GM18858 (cell line): ENCODE results near the gene SHOC1.
A peak's percentile ranks its signal among the peaks of the same experiment; 100 is the strongest.
"Not testable (repeated sequence)": the region's sequence is repeated elsewhere in the genome, so short reads cannot be mapped to it uniquely, and the experiment has no call there.

ENCODE experiments used
- ATAC-seq: cut with Tn5 transposase; IDR thresholded peaks from one replicate; pipeline ENCODE4 v1.9.1; 2021; ENCODE audit not compliant: unreplicated experiment

SHOC1 gene

DNA sequence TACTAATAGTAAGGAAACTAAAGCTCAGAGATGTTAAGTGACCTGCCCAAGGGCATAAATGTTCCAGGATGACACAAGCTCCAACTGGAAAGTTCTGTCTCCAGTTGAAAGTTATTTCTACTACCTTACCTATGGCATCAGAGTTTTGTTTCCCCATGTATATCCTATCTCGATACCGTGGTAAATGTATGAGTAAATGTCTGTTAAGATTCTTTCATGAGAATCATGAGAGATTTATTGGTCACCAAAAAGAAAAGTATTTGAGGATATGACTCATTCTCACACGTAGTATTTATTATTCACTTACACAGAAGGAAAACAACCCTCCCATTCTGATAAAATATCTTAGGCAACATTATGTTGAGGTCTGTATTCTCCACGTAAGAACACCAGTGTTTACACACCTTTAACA, 11.1 kb upstream of the SHOC1 start:
- no peak for ATAC-seq

DNA sequence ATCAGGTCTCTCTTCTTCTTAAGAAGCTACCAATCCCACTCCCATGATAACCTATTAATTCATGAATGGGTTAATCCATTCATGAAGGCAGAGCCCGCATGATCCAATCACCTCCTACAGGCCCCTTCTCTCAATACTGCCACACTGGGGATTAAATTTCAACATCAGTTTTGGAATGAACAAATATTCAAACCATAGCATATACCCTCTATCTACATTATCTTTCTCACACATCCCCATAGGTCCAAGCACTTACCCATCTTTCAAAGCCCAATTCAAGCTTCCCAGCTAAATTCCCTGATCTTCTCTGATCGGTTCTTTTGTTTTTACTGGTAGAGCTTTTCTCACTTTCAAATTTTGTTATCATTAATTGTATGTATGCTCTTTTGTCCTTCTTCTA, 10.5 kb upstream of the SHOC1 start:
- no peak for ATAC-seq

- no peak for ATAC-seq
These were observed 9.9 kb upstream of the SHOC1 start for GRCh38 chr9:111804636-111805035.

- ATAC-seq, result no peak
These were observed 9.2 kb upstream of the SHOC1 start for GRCh38 chr9:111803924-111804323.

- ATAC-seq, result no peak
These were observed 5.3 kb upstream of the SHOC1 start for GRCh38 chr9:111799915-111800526.

- no peak for ATAC-seq
These were observed 4.8 kb upstream of the SHOC1 start for GRCh38 chr9:111799506-111799905.

- no peak for ATAC-seq
These were observed 4.0 kb upstream of the SHOC1 start for GRCh38 chr9:111798786-111799185.

DNA sequence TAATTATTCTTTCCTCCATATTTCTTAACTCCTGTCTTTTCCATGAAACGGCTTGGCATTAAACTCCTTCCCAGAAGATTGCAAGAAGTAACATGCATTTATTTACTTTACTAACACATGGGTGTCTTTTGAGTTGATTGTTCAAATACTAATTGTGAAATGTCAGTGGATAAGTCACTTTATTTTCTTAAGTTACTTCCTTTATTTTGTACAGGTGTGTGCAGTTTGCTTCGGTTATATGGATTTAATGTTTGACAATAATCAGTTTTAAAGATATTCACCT, 761 bp upstream of the SHOC1 start:
- no peak for ATAC-seq

GRCh38 chr9:111791821-111792220, 2.9 kb downstream of the SHOC1 start:
- not testable (repeated sequence) for ATAC-seq

DNA sequence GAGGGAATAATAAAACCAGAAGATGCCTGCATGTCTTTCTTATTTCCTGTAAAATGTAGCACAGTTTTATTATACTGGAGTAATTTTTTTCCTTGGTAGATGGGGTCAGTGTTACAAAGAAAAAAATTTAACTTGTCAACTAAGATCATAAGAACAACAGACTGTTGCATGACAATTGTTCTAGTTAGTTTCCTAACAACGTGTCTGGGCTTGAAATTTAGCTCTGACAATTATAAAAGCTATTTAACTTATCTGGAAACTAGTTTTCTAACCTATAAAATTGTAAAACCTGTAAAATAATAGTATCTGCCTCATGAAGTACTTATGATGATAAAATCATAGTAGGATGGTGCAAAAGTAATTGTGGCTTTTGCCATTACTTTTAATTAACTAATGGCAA, 4.9 kb downstream of the SHOC1 start:
- ATAC-seq, result no peak

DNA sequence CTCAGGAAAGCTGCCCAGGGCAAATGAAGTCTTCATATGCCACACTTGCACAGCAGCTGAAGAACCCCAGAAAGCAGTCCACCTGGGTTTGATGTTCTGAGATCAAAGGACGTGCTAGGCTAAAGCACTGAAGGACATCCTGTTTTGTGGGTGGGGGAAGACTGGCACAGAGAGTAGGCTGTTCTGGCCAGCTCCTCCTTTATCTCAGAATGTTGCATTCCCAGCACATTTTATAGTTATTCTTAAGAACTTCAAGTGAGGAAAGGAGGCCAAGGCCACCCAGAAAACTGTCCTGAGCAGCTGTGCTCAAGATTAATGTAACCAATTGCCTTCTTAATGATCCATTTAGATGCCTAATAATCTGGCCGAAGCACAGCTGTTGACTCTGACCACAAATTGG, 10.9 kb downstream of the SHOC1 start:
- no peak for ATAC-seq

GRCh38 chr9:111783424-111783823, 11.3 kb downstream of the SHOC1 start:
- no peak for ATAC-seq

DNA sequence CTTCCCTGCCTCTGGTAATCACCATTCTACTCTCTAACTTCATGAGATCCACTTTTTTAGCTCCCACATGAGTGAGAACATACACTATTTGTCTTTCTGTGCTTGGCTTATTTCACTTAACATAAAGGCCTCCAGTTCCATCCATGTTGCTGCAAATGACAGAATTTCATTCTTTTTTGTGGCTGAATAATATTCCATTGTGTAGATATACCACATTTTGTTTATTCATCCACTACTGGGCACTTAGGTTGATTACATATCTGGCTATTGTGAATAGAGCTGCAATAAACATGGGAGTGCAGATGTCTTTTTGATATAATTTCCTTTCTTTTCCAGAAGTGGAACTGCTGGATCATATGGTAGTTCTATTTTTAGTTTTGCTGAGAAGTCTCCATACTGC, 28.7 kb downstream of the SHOC1 start:
- ATAC-seq, result no peak

DNA sequence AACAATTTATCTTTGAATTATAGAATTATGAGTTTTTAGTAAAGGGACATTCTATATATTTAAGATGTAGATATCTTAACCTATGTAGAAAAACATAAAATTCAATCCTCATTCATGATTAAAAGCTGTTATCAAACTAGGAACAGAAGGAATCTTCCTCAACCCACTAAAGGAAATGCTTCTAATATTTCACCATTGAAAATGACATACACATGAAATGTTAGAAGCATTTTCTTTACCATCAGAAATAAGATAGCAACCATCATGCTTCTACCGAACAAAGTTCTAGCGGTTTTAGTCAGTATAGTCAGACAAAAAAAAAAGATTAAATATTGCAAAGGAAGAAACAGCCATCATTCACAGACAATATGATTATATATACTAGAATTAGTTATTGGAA, 32.2 kb downstream of the SHOC1 start:
- no peak for ATAC-seq

DNA sequence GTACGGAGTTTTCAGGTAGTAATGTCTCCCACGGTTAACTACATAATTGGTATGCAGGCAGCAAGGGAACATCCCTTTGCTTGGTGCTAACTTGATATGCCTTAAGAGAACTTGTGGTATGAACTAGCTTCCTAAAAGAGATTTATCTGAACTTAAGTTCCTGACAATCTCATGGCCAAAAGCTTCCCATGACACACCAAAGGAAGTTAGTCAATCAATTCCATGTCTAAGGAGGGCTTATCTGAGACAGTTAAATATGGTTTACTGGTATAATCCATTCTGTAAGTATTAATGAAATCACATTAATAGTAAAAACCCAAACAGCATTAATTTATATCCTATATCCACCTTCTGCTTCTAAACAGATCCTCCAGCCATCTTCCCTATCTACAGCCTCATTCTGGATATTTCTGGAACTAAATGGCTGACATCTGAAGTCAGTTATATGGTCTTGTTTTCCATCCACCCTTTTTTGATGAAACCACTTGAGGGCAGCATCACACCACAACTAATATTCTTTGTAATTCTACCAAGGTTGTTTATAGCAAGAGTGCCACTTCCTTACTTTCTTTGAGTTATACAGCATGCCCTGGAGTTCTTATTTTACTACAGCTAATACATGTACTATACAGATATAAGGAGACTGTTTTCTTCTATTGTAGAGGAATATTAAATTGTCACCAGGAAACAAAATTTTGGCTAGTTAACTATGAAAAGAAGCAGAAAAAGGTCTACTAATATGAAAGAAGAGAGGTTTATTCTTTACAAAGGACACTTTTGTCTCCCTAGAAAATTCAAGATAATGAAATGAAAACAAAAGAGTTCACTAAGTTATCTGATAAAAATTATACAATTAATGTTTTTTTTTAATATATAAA, 34.7 kb downstream of the SHOC1 start:
- peak; percentile 62 for ATAC-seq

DNA sequence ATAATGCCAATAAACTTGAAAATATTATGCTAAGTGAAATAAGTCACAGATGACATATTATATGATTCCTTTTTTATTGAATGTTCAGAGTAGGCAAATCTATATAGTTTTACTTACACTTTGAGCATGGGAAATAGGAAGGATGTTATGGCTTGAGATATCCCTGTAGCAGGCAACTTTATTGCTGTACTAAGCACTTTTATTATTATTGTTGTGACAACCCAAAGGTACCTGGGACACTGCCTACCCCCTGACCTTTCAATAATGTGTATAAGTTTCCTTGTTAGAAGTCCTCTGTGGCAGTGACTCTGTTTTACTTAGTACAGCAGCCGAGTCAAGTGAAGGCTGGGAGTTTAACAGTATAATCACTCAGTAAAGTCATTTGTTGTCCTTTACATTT, 39.9 kb downstream of the SHOC1 start:
- no peak for ATAC-seq

GRCh38 chr9:111752455-111752854, 42.3 kb downstream of the SHOC1 start:
- ATAC-seq, result no peak
